ENCODE results near the gene USP10.
"Not testable (repeated sequence)": the region's sequence is repeated elsewhere in the genome, so short reads cannot be mapped to it uniquely, and the experiment has no call there.

USP10 gene

GRCh38 chr16:84690088-84690819, 9.5 kb upstream of the USP10 start:
- TF ChIP-seq CTCF (IDR thresholded peaks at IDR 0.05; ENCODE audit: extremely low read depth, missing control alignments): no peak

GRCh38 chr16:84692451-84693214, 7.2 kb upstream of the USP10 start:
- TF ChIP-seq CTCF (IDR thresholded peaks at IDR 0.05; ENCODE audit: extremely low read depth, missing control alignments): no peak
- no peak for DNase-seq (ENCODE audit: low spot score)

More at GRCh38 chr16:84690088-84690819, 9.5 kb upstream of the USP10 start:
- DNase-seq (ENCODE audit: low spot score): no peak

- not testable (repeated sequence) for DNase-seq (ENCODE audit: low spot score)
These were observed 5.9 kb upstream of the USP10 start for GRCh38 chr16:84693869-84694268.

- no peak for DNase-seq (ENCODE audit: low spot score)
- TF ChIP-seq CTCF (IDR thresholded peaks at IDR 0.05; ENCODE audit: extremely low read depth, missing control alignments): no peak
These were observed 4.8 kb upstream of the USP10 start for GRCh38 chr16:84694980-84695379.

- TF ChIP-seq CTCF (IDR thresholded peaks at IDR 0.05; ENCODE audit: extremely low read depth, missing control alignments): no peak
- DNase-seq (ENCODE audit: low spot score): no peak
These were observed 571 bp upstream of the USP10 start for GRCh38 chr16:84699147-84699711.

GRCh38 chr16:84700446-84701300, 873 bp downstream of the USP10 start:
- TF ChIP-seq CTCF (IDR thresholded peaks at IDR 0.05; ENCODE audit: extremely low read depth, missing control alignments): no peak
- peak; percentile 46 for DNase-seq (ENCODE audit: low spot score)

- TF ChIP-seq CTCF (IDR thresholded peaks at IDR 0.05; ENCODE audit: extremely low read depth, missing control alignments): no peak
- no peak for DNase-seq (ENCODE audit: low spot score)
These were observed 3.9 kb downstream of the USP10 start for GRCh38 chr16:84703681-84704080.

Measured in GM20000 (cell line).